Stimulated activated CD8-positive, alpha-beta memory T cell treated with anti-CD3 and anti-CD28 coated beads, Interleukin-7, amount 100 ng/mL, for 24 hours (primary cell): ENCODE measurements around the gene KCNH1.
"Not testable (repeated sequence)": the region's sequence is repeated elsewhere in the genome, so short reads cannot be mapped to it uniquely, and the experiment has no call there.

ENCODE experiments used
- DNase-seq: peaks from one replicate; pipeline ENCODE4 v3.0.0-alpha.2; 2020; ENCODE audit warnings: low read depth

KCNH1 gene

DNA sequence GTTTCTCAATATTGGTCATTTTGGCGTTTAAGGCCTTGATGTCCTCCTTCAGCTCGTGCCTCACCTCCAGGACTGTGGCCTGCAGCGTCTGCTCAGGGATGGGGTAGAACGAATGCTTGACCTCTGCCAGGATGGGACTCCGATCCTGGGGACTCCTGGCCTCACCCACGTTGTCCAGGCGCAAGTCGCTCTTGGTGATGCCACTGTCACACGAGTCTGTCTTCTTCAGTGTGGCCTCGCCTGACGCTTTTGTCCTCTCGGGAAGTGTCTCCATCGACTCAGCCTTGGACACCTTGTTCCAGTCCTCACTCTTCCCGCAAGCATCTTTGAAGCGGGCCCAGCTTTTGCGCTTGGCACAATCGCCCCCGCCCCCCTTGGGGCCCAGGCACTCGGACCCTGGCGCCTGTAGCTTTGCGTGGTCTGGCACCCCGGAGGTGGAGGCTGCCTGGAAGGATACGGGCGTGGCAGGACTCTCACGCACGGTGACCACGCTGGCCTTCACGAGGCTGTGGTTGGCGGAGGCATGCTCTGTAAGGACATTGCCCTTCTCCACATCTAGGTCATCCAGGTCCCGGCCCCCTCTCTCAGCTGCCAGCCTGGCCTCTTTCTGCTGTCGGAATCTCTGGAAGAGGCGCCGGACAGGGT lies 450.4 kb downstream of the KCNH1 start:
- DNase-seq: no peak

DNA sequence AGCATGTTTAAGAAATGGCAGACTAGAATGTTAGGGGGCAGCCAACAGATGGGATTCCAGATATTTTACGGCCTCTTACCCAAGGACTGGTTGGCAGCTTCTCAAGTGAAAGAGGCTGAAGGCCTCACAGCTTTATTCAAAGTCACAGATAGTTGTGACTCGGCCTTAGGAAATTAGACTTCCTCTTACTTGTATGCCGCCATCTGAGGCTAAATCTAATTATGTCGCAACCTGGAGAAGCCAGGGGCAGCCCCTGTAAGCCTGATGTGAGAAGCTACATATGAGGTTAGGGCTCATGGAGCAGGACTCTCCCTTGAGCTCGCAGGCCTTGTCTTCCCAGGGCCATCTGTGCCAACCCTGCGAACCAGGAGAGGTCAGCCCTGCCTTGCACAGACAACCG lies 452.8 kb downstream of the KCNH1 start:
- no peak for DNase-seq

DNA sequence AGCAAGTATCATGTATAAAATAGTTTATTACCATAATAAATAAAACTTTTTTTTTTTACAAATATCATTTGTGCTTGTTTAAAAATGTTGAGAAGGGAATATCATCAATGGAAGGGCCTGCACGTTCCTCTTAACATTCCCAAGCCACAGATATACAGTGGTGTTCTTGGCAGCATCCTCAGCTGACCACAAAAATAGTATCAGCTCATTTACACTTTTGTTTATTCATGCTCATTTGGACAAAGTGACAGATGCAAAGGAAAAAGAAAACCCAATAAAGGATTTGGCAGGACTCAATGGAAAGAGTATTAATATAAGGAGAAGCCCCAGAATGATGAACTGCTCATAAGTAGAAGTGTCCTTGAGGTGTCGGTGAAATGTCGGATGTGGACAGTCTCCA lies 455.6 kb downstream of the KCNH1 start:
- no peak for DNase-seq

DNA sequence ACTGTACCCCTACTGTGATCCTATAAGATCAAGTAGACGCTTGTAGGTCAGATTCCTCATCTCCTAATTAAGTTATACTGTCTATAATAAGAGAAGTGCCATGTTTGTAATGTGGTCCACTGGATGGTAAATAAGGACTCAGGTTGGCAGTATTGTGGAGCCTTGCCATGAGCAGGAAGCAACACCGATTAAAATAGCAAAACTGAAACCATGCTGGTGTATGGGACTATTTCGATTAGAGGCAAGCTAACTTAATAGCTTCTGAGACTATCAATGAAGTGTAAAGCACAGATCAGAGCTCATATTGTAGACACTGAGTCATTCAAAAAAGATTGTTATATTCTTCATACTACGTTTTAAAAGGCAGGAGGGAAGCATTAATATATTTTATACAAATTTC lies 456.4 kb downstream of the KCNH1 start:
- DNase-seq: no peak

DNA sequence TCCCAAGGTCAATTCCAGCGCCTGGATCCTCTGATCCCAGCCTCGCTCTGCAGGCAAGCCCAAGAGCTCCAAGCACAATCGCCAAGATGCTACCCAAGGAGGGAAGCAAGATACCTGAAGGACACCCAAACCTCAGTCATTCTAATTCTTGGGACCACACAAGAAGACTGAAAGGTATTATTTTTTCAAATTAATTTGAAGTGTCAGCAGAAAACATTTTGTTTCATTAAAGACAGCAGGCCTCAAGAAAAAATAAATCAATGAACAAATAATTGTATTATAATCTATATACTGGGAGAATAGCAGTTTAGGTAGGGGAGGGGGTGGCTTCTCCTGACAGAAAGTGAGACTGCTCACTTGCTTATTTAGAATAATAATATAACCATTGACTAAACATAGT lies 457.4 kb downstream of the KCNH1 start:
- DNase-seq: no peak

DNA sequence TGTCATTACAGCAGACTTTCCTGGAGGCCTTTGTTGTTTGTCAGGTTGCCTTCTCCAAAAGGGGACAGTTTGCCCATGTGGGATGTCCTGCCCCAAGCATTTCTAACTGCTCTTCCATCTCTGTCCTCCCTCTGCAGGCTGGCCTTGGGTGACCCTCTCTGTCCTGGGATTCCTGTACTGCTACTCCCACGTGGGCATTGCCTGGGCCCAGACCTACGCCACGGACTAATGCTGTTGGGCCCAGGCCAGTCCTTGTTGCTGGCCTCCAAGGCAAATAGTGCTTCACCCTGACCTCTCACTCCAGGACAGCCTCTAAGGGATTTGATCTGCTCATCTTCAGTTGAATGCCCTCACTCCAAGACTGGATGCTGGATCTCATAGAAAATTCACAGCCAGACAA lies 459.8 kb downstream of the KCNH1 start:
- no peak for DNase-seq

DNA sequence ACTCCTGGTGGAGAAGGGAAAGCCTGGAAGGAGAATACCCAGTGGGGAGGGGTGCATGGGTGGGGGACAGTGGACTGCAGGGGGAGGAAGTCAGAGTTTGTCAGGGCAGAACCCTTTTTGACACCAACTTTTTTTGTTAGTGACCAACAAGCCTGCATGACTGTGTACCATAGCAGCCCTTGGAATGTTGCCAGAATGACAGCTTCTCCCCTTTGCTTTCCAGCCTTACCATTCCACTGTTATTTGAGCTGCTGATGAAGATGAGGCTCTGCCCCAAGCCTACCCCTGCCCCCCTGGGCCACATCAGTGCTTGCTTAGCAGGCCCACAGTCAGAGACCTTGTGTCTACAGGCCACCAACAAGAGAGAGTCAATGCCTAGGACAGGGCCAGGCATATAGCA lies 464.0 kb downstream of the KCNH1 start:
- DNase-seq: no peak

DNA sequence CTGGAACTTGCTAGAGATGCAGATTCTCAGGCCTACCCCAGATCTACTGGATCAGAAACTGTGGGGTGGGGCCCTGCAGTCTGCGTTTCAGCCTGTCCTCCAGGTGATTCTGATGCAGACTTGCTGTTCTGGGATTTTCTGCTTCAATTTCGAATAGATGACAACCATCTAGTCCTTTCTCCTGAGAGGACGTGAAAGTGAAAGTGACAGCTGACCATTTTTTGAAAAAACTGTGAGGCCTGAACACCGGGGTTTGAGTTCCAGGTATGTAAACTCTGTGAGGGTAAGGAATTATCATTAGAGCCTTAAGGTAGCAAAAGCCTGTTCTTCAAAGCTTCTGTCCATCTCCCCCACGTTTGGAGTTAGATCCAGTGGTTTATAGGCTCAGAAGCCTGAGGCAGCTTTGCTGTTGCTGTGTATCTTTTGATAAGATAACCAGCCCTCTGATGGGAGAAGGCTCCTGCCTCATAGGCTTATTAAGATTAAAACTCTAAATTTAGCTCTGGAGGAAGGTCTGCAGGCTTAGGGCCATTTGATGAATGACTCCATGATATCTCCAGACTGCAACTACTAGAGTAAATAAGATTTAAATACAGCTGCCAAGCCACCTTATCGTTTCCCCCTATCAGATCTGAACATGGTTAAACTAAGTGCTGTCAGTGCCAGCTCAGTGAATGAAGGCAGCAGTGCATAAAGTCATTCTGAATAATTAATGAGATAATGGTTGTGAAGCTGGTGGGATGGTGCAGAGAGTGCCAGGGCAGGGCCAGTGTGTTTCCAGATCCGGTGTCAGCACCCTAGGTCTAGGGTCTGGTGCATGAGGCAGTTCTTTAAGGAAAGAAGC lies 470.0 kb downstream of the KCNH1 start:
- DNase-seq: no peak

DNA sequence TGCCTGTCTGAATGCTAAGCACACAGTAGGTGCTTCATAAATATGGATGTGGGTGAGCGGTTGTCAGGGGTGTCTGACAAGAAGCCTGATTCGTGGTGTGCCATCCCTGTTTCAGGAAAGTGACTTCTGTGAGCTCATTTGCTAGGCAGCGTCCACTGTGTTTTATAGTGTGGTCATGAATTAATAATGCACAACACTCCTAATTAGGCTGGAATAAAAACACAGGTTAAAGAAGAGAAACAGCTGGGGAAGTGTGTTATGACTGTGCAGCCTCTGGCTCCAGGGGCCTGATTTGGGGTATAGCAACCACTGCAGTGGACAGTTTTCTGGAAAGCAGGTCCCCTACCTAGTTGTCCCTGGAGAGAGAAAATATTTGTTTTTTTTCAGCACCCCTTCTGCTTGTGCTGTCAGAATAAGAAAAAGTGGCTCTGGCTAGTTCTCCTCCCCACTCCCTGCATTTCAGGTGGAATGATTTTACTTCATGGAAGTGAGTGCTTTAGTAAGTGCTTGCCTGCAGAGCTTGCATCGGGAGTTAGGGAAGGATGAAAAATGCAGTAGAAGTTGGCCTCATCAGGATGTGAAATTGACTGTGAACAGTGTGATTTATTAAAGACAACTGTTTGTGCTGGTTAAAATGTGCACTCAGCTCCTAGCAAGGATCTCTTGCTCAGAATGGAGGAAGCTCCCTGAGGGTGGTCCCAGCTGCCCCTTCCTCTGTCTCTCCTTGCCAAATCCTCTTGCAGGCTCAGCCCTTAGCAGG lies 471.5 kb downstream of the KCNH1 start:
- no peak for DNase-seq

DNA sequence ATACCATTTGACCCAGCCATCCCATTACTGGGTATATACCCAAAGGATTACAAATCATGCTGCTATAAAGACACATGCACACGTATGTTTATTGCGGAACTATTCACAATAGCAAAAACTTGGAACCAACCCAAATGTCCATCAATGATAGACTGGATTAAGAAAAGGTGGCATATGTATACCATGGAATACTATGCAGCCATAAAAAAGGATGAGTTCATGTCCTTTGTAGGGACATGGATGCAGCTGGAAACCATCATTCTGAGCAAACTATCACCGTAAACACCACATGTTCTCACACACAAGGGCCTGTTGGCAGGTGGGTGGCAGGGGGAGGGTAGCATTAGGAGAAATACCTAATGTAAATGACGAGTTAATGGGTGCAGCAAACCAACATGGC lies 472.4 kb downstream of the KCNH1 start:
- DNase-seq: not testable (repeated sequence)

DNA sequence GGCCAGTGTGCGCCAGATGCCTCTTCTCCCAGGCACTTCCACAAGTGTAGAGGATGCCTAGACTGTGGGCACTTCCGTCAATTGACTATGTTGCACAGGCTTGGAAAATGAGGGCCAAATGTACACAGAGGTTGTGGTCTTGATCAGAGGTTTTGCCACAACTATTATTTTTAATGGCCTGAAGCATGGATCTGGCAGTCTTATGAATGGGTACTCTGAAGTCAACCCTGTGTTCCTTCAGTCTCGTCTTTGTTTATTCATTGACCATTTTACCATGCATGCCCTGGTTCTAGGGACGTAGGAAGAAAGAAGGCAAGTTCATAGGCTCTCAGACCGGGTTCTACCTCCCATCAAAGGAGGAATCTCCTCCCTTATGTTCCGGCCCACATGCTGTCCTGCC lies 476.1 kb downstream of the KCNH1 start:
- DNase-seq: no peak

DNA sequence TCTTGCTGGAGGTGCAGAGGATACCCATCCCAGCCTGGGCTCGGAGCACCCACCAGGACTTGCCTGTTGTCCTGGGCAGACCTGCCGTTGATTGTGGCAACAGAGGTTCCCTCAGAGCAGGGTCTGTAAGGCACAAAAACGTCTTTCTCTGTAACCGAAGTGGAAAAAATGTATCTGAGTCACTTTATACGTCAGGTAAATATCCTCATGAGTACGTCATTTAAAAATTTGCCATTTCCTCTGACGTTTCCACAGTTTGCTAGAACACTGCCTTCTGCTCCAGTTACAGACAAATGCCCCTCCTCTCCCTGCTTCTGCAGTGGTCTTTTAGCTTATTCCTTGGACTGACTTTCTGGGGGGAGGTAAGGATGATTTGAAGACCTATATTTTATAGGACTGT lies 478.4 kb downstream of the KCNH1 start:
- DNase-seq: no peak

DNA sequence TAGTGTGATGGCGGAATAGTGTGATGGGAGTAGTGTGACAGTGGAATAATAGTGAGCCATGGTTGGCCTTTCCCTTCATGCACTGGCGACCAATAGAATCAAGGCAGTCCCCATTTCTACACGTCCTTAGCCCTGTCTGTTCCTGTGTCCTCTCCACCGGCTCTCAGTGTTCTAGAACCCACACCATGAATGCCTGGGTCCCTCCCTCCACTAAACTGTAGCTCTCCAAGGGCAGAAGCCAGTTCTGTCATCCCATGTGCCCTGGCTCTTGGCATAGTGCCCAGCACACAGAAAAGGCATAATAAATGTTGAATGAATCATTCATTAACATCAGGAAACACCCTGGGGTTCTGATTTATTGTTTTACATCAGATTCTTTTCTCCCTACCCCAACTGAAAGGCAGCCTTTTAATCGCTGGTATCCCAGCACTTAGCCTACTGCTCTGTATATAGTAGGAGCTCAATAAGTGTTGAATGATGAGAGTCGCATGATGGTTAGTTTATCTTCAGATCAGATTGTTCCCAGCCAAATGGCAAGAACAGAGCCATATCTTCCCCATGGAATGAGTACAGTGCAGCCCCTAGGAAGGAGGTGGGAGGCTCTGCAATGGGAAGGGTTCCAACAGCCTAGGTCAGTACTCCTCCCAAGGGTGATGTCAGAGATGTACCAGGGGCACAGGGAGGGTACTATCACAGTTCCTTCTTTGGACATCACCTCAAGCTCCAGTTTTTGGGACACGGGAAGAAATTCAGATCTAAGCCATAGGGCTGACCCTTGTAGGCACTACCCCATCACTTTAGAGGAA lies 479.6 kb downstream of the KCNH1 start:
- no peak for DNase-seq

DNA sequence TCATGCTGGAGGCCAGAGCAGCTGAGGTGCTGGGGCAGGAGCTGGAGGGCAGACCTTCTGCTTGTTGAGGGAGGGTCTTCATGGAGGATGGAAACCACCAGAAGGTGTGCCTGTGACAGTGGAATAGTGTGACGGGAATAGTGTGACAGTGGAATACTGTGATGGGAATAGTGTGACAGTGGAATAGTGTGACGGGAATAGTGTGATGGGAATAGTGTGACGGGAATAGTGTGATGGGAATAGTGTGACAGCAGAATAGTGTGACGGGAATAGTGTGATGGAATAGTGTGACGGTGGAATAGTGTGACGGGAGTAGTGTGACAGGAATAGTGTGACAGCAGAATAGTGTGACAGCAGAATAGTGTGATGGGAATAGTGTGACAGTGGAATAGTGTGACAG lies 480.2 kb downstream of the KCNH1 start:
- no peak for DNase-seq

DNA sequence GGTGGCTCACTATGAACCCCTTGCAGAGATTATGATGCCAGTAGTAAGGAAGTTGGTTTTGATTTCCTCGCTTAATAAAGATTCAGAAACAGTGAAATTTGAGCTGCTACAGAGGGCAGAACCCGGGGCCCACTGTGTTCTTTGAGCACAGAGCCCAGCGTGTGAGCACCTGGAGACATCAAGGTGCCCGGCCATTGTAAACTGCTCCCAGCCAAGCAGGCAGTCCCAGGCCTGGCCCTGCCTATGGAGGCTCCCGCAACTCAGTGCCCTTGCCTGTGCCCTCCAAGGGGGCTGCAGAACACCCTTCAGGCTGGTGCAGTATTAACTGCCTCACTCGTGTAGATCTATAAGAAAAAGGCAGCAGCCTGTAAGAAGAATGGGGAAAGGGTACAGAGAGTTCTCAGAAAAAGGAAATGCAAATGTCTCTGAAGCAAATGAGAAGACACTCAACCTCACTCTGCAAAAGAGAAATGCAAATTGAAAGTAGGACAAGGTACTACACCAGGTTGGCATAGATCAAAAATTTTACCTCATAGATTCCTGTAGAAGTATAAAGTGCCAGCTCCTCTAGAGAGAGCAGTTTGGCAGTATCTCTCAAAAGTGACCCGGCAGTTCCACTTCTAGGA lies 481.5 kb downstream of the KCNH1 start:
- no peak for DNase-seq

DNA sequence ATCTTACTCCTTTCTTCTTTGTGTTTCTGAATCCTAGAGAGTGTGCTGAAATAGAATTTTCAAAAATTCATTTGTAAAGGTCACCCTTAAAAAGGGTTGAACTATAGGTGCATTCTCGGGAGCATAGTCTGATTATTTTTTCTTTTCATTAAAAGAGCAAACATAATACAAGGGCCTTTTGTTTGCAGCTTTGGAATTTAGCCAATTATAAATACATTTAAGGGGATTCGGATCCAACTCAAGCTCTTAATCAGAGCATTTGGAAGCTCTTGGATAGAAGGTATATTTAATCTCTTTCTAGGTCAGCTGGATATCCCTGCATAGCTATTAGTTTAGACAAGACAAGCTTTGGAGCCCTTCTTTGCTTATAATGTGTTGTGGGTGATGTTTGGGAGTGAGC lies 483.5 kb downstream of the KCNH1 start:
- no peak for DNase-seq

DNA sequence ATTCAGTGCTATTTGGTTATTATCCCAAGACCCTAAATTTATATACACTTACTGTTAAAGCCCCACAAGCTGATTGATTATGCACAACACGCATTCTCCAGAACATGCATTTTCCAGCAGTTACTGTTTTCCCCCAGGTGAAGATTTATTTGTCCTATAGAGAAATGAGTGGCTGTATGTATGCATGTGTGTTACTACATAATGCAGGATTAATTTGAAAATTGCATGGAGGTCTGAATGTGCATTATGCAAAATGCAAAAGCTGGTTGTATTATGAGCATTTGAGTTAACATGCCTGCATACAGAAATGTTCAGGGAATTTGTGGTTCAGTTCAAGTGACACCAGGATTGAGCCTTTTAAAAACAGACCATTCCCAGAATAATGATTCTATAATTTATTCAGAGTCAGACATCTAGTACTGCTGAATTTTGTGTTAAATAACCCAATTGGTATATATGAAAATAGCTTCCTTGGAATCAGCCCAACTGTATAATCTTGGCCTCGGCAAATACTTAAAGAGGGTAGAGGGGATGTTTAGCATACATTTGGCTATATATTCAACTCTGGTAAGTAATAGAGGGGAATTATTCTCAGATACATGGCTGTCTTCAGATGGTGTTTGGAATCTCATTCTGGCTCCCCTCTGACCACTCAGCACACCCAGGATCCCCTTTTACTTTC lies 485.2 kb downstream of the KCNH1 start:
- no peak for DNase-seq

DNA sequence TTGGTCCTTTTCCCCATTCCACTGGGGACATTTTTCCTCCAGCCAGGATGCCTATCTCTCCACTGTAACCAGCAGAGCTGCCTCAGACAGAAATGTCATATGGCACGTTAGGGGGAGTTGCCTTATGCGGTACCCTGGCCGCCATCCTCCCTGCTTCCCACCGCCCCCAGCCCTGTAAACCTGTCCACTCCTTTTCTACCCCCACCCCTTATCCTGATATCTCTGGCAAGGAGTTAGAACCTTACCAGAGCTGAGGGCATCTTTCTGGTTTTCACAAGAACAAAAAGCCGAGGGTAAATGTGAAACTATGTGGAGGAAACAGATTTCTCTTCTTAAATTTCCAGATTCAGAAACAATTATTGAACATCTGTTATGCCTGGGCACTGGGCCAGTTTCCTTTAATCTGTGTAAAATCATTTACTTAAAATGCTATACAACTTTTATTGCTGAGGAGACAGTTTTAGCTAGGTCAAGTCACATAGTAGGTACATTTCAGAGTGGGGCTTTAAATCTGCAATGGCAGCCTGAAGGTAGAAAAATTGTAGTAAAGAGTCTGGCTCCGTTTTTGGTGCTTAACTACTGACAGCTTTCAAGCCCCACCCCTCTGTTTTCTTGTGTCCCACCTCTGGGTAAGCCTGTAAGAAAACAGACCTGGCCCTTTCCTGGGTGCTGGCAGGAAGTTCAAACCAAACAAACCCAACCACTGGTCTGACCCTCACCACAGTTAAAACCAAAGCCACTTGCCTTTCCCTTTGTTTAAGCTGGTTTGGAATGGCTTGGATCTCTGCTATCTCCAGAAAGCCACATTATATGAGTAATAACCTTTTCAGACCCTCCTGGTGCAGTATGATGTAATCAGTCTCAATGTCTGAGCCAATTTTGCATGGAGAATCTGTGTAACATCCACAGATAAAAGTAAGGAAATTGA lies 486.3 kb downstream of the KCNH1 start:
- no peak for DNase-seq

DNA sequence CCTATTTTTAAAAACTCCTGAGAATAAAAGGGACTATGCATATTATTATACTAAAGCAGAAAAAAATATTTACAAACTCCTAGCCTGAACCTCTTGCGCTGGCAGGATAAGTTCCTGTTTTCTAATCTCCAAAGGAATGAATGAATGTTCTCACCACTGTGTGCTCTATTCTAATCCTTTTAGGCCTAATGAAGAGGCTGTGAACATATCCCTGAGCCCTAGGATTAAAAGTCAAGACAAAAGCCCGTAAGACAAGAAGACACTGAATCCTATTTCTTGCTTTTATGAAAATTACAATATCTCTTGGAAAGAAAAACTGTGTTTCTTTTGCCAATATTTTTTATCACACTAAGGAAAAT lies 487.7 kb downstream of the KCNH1 start:
- DNase-seq: no peak

DNA sequence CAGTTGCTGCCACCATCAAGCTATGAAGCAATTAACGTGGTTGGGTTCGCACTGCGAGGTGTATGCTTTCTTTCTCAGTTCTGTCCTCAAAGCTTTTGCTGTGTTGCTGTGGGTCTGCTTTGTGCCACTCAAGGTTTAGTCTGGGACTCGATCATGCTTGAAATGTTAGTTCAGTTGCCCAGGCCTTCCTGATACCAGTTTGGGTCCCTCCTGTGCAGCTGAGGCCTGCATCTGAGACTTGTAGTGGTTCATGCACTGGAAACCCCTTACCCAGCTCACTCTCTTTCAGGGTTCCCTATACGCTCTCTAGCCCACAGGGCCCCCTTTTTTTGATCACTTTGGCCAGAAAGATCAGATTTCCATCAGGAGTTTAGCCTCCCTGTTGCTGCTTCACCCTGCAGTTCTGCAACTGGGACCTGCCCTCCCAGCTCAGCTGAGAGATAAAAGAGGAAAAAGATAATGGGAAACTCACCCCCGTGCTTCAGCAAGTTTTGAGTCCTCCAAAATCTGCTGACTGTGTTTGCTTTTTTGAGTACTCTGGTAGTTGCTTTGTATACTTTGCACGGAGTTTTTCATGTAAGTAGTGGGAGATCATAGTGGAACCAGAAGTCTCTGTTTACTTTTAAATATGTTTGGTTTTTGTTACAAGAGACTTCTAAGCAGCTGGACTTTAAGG lies 488.2 kb downstream of the KCNH1 start:
- no peak for DNase-seq
